ENCODE results near the gene ZNF559. TPM values are rescaled to one million over a fixed set of nuclear protein-coding genes. Genes with fewer than 3 reads are reported as not detected.

Gene ZNF559
- total RNA-seq, 1 donor from 2014 or later: 1.5 TPM

GRCh38 chr19:9348253-9348652, 24.3 kb downstream of the ZNF559 start:
- no peak for TF ChIP-seq CTCF (IDR thresholded peaks at IDR 0.05)
- Histone ChIP-seq H3K36me3 (peaks cover 41 to 74% of the 10 kb centered on the region in 2 donors), H3K9me3 (peaks cover 91 to 97% of the 10 kb centered on the region in 2 donors), H3K4me3 (no peak overlapping the region), H3K27ac (no peak overlapping the region), H3K4me1 (no peaks in the 10 kb centered on the region), H3K27me3 (no peaks in the 10 kb centered on the region)
- DNase-seq (ENCODE audit: low spot score in 2 of 2): no peak
- intact Hi-C loops (cut with DNase I): loop anchor here (10.0 kb wide), 1 partner anchor 53 kb away; no protein-coding TSS in a partner anchor

GRCh38 chr19:9348671-9349070, 24.7 kb downstream of the ZNF559 start:
- Histone ChIP-seq H3K27me3 (no peaks in the 10 kb centered on the region), H3K36me3 (peaks cover 37 to 72% of the 10 kb centered on the region in 2 donors), H3K4me1 (no peaks in the 10 kb centered on the region), H3K27ac (no peak overlapping the region), H3K9me3 (peaks cover 91 to 97% of the 10 kb centered on the region in 2 donors), H3K4me3 (no peak overlapping the region)
- intact Hi-C loops (cut with DNase I): loop anchor here (10.0 kb wide), 1 partner anchor 54 kb away; no protein-coding TSS in a partner anchor
- no peak for TF ChIP-seq CTCF (IDR thresholded peaks at IDR 0.05)
- no peak for DNase-seq (ENCODE audit: low spot score in 2 of 2)

GRCh38 chr19:9352505-9352904, 28.5 kb downstream of the ZNF559 start:
- Histone ChIP-seq H3K9me3 (peaks cover 93 to 96% of the 10 kb centered on the region in 2 donors), H3K36me3 (peaks cover 24 to 63% of the 10 kb centered on the region in 2 donors)
- TF ChIP-seq CTCF (IDR thresholded peaks at IDR 0.05): no peak

GRCh38 chr19:9353011-9353410, 29.0 kb downstream of the ZNF559 start:
- Histone ChIP-seq H3K9me3 (peaks cover 93 to 96% of the 10 kb centered on the region in 2 donors), H3K36me3 (peaks cover 28 to 66% of the 10 kb centered on the region in 2 donors)
- TF ChIP-seq CTCF (IDR thresholded peaks at IDR 0.05): no peak

More at GRCh38 chr19:9352505-9352904, 28.5 kb downstream of the ZNF559 start:
- H3K4me1 ChIP-seq: no peaks in the 10 kb centered on the region
- H3K27ac ChIP-seq: no peak overlapping the region
- intact Hi-C loops (cut with DNase I): no loop called here
- no peaks in the 10 kb centered on the region for H3K27me3 ChIP-seq
- no peak overlapping the region for H3K4me3 ChIP-seq
- DNase-seq (ENCODE audit: low spot score in 2 of 2): no peak

GRCh38 chr19:9354651-9355050, 30.7 kb downstream of the ZNF559 start:
- Histone ChIP-seq H3K27me3 (no peaks in the 10 kb centered on the region), H3K4me3 (no peak overlapping the region), H3K9me3 (peaks cover 95 to 96% of the 10 kb centered on the region in 2 donors), H3K4me1 (no peaks in the 10 kb centered on the region), H3K27ac (no peak overlapping the region), H3K36me3 (peaks cover 22 to 63% of the 10 kb centered on the region in 2 donors)
- DNase-seq (ENCODE audit: low spot score in 2 of 2): no peak
- TF ChIP-seq CTCF (IDR thresholded peaks at IDR 0.05): no peak
- intact Hi-C loops (cut with DNase I): no loop called here

More at GRCh38 chr19:9353011-9353410, 29.0 kb downstream of the ZNF559 start:
- intact Hi-C loops (cut with DNase I): no loop called here
- Histone ChIP-seq H3K4me1 (no peaks in the 10 kb centered on the region), H3K27ac (no peak overlapping the region), H3K4me3 (no peak overlapping the region), H3K27me3 (no peaks in the 10 kb centered on the region)
- no peak for DNase-seq (ENCODE audit: low spot score in 2 of 2)

GRCh38 chr19:9362905-9363304, 38.9 kb downstream of the ZNF559 start, which contains the start of gene ZNF177:
Gene ZNF177 (plus strand): TSS chr19:9363013. CDS start chr19:9378312, 15,299 bp downstream.
- Histone ChIP-seq H3K9me3 (peaks cover 70 to 98% of the 10 kb centered on the region in 2 donors), H3K36me3 (peaks cover 4 to 23% of the 10 kb centered on the region in 2 donors), H3K27me3 (no peaks in the 10 kb centered on the region), H3K4me3 (peak within 1 kb of the TSS in 1 of 2 donors; percentile 9), H3K27ac (no peak within 1 kb of the TSS), H3K4me1 (no peaks in the 10 kb centered on the region)
- intact Hi-C loops (cut with DNase I): no loop called here
- TF ChIP-seq CTCF (IDR thresholded peaks at IDR 0.05): no peak
- no peak for DNase-seq (ENCODE audit: low spot score in 2 of 2)
